ENCODE measurements around the gene SLC5A6.

GRCh38 chr2:27236626-27237025 lies 24.6 kb upstream of the SLC5A6 start:
- TF ChIP-seq POLR2AphosphoS5 (IDR thresholded peaks at IDR 0.05; ENCODE audit: borderline replicate concordance, low read depth, low read length) = no peak
- TF ChIP-seq EZH2 (IDR thresholded peaks at IDR 0.05) = no peak
- TF ChIP-seq FOXP2 (optimal IDR thresholded peaks at IDR 0.05; ENCODE audit: control extremely low read depth, extremely low read length, insufficient read depth) = no peak

Data from SK-N-MC (cell line).